WERI-Rb-1 (cell line): ENCODE measurements around the gene IL1RAPL2.
A peak's percentile ranks its signal among the peaks of the same experiment; 100 is the strongest.
"Not testable (repeated sequence)": the region's sequence is repeated elsewhere in the genome, so short reads cannot be mapped to it uniquely, and the experiment has no call there.

ENCODE experiments used
- DNase-seq: peaks from one replicate; pipeline ENCODE4 v3.0.0-alpha.2; 2020
- H3K27ac ChIP-seq: fragments of 250-450 bp; sonication (Bioruptor Pico); 2 replicates; pipeline ENCODE4 v1.5.1; 2020; ENCODE audit warnings: mild to moderate bottlenecking, moderate library complexity
- H3K27me3 ChIP-seq: fragments of 250-450 bp; sonication (Bioruptor Pico); 2 replicates; pipeline ENCODE4 v1.5.1; 2021; ENCODE audit warnings: mild to moderate bottlenecking, low read depth, moderate library complexity; ENCODE audit not compliant: insufficient read depth, severe bottlenecking
- H3K36me3 ChIP-seq: fragments of 250-450 bp; sonication (Bioruptor Pico); 2 replicates; pipeline ENCODE4 v1.5.1; 2020; ENCODE audit warnings: mild to moderate bottlenecking, moderate library complexity
- H3K4me3 ChIP-seq: 2 replicates; pipeline ENCODE4 v1.5.1; 2011; ENCODE audit warnings: low read depth, mild to moderate bottlenecking, control low read depth, low read length
- H3K9me3 ChIP-seq: fragments of 250-450 bp; sonication (Bioruptor Pico); 2 replicates; pipeline ENCODE4 v1.5.1; 2021; ENCODE audit warnings: mild to moderate bottlenecking, moderate library complexity; ENCODE audit not compliant: severe bottlenecking
- CTCF ChIP-seq: IDR thresholded peaks from 2 replicates; pipeline ENCODE4 v1.5.1; 2011; ENCODE audit warnings: low read depth, mild to moderate bottlenecking, control low read depth, inconsistent platforms, low read length

The IL1RAPL2 gene

GRCh38 chrX:104864296-104864695, 298.3 kb downstream of the IL1RAPL2 start:
- Histone ChIP-seq H3K27ac (no peak overlapping the region), H3K27me3 (peaks cover 17% of the 10 kb centered on the region), H3K36me3 (no peaks in the 10 kb centered on the region), H3K4me3 (no peak overlapping the region), H3K9me3 (no peaks in the 10 kb centered on the region)
- TF ChIP-seq CTCF, result no peak
- no peak for DNase-seq

- peaks cover 11% of the 10 kb centered on the region for H3K27me3 ChIP-seq
- no peaks in the 10 kb centered on the region for H3K36me3 ChIP-seq
Measured at GRCh38 chrX:104877504-104877903, 311.5 kb downstream of the IL1RAPL2 start.

GRCh38 chrX:104902070-104902469, 336.1 kb downstream of the IL1RAPL2 start:
- DNase-seq, result no peak
- Histone ChIP-seq H3K9me3 (no peaks in the 10 kb centered on the region), H3K36me3 (no peaks in the 10 kb centered on the region), H3K27me3 (peaks cover 9% of the 10 kb centered on the region), H3K27ac (no peak overlapping the region), H3K4me3 (no peak overlapping the region)
- TF ChIP-seq CTCF, result no peak

More at GRCh38 chrX:104877504-104877903, 311.5 kb downstream of the IL1RAPL2 start:
- no peak for DNase-seq
- TF ChIP-seq CTCF, result no peak
- no peak overlapping the region for H3K4me3 ChIP-seq
- no peak overlapping the region for H3K27ac ChIP-seq
- H3K9me3 ChIP-seq, result no peaks in the 10 kb centered on the region

- not testable (repeated sequence) for H3K27ac ChIP-seq, DNase-seq, H3K27me3 ChIP-seq, H3K4me3 ChIP-seq, H3K36me3 ChIP-seq, H3K9me3 ChIP-seq
Measured at GRCh38 chrX:104909694-104910093, 343.7 kb downstream of the IL1RAPL2 start.

- no peak overlapping the region for H3K4me3 ChIP-seq
- no peak for DNase-seq
- TF ChIP-seq CTCF, result 0 out of 2 replicates have a peak, but pooled peaks have one; percentile 19
- no peaks in the 10 kb centered on the region for H3K36me3 ChIP-seq
- no peak overlapping the region for H3K27ac ChIP-seq
- no peaks in the 10 kb centered on the region for H3K9me3 ChIP-seq
- peaks cover 10% of the 10 kb centered on the region for H3K27me3 ChIP-seq
Measured at GRCh38 chrX:104913348-104913747, 347.3 kb downstream of the IL1RAPL2 start.

- DNase-seq, H3K36me3 ChIP-seq, H3K27me3 ChIP-seq, H3K4me3 ChIP-seq, H3K9me3 ChIP-seq, H3K27ac ChIP-seq: not testable (repeated sequence)
Measured at GRCh38 chrX:104914686-104915085, 348.7 kb downstream of the IL1RAPL2 start.

- TF ChIP-seq CTCF, result no peak
- no peaks in the 10 kb centered on the region for H3K9me3 ChIP-seq
- H3K27me3 ChIP-seq, result peaks cover 3% of the 10 kb centered on the region
- H3K4me3 ChIP-seq, result no peak overlapping the region
- H3K27ac ChIP-seq, result no peak overlapping the region
- no peaks in the 10 kb centered on the region for H3K36me3 ChIP-seq
- no peak for DNase-seq
Measured at GRCh38 chrX:104918122-104918521, 352.1 kb downstream of the IL1RAPL2 start.
